Osteocyte (in vitro differentiated cells): Measurements from ENCODE around the gene ARF1. TPM values are rescaled to one million over a fixed set of nuclear protein-coding genes. Genes with fewer than 3 reads are reported as not detected.
A peak's percentile ranks its signal among the peaks of the same experiment; 100 is the strongest.

Experiments
- DNase-seq: peaks from one replicate; pipeline ENCODE4 v3.0.0; 2021; ENCODE audit warnings: mixed read lengths; ENCODE audit not compliant: unreplicated experiment; ENCODE audit errors: extremely low spot score
- H3K27ac Mint-ChIP-seq: one replicate; pipeline ENCODE4 v1.8.0; 2021; ENCODE audit warnings: mild to moderate bottlenecking, mixed read lengths; ENCODE audit not compliant: unreplicated experiment
- H3K27me3 Mint-ChIP-seq: one replicate; pipeline ENCODE4 v1.8.0; 2021; ENCODE audit warnings: mixed read lengths; ENCODE audit not compliant: unreplicated experiment
- H3K36me3 Mint-ChIP-seq: one replicate; pipeline ENCODE4 v1.8.0; 2021; ENCODE audit warnings: mixed read lengths; ENCODE audit not compliant: unreplicated experiment
- H3K4me1 Mint-ChIP-seq: one replicate; pipeline ENCODE4 v1.8.0; 2021; ENCODE audit warnings: mixed read lengths; ENCODE audit not compliant: unreplicated experiment
- H3K4me3 Mint-ChIP-seq: one replicate; pipeline ENCODE4 v1.8.0; 2021; ENCODE audit warnings: mild to moderate bottlenecking, moderate library complexity, mixed read lengths; ENCODE audit not compliant: unreplicated experiment
- H3K9me3 Mint-ChIP-seq: one replicate; pipeline ENCODE4 v1.8.0; 2021; ENCODE audit warnings: mixed read lengths; ENCODE audit not compliant: unreplicated experiment
- microRNA-seq: library from miRNA; unstranded; fragments of <30 nt; microRNA quantifications from one replicate; pipeline ENCODE4 v1.1.0, GENCODE V29; 2020; ENCODE audit not compliant: unreplicated experiment
- total RNA-seq: library from RNA; stranded (reverse); gene quantifications from 2 replicates; pipeline ENCODE4 v1.2.1, GENCODE V29; 2021
- TF ChIP-seq, protein P1 (sequence below): fragments of 200-600 bp; sonication (generic); IDR thresholded peaks from 2 replicates; pipeline ENCODE4 v1.5.0; 2021; ENCODE audit warnings: antibody characterized with exemption, mild to moderate bottlenecking, moderate library complexity

ARF1 gene
- total RNA-seq, 1 donor from 2014 or later = 305 TPM

DNA sequence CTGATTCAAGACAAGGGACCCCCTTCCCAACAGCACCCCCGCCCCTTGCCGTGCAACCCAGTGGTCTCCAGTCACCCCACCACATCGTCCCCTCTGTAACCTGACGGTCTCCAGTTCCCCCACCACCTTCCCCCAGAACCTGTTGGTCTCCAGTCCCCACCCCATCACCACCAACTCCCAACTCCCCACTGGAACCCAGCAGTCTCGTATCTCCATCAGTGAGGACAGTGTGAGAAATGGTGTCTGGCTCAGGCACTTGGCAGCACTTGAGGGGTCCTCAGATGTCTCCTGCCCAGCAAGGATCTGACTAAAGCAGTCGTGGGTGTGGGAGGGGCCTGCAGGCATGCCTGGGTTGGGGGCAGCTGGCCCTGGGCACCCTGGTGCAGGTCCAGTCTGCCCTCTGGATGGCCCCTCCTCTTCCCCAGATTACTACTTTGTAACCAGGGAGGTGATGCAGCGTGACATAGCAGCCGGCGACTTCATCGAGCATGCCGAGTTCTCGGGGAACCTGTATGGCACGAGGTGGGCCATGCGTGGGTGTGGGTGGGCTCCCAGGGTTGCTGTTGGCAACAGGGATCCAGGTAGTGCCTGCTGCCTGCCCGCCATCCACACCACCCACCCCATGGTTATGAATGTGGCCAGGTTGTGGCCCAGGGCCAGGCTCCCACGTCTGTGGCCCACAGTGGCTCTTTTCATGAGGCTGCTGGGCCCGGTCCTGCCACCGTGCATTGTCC is 64.1 kb downstream of the ARF1 start:
- peaks cover 28% of the 10 kb centered on the region for H3K4me1 Mint-ChIP-seq
- H3K27me3 Mint-ChIP-seq = no peaks in the 10 kb centered on the region
- H3K36me3 Mint-ChIP-seq = no peaks in the 10 kb centered on the region
- no peak for DNase-seq
- H3K27ac Mint-ChIP-seq = no peak overlapping the region
- no peaks in the 10 kb centered on the region for H3K9me3 Mint-ChIP-seq
- no peak overlapping the region for H3K4me3 Mint-ChIP-seq
- TF ChIP-seq, protein P1, sequence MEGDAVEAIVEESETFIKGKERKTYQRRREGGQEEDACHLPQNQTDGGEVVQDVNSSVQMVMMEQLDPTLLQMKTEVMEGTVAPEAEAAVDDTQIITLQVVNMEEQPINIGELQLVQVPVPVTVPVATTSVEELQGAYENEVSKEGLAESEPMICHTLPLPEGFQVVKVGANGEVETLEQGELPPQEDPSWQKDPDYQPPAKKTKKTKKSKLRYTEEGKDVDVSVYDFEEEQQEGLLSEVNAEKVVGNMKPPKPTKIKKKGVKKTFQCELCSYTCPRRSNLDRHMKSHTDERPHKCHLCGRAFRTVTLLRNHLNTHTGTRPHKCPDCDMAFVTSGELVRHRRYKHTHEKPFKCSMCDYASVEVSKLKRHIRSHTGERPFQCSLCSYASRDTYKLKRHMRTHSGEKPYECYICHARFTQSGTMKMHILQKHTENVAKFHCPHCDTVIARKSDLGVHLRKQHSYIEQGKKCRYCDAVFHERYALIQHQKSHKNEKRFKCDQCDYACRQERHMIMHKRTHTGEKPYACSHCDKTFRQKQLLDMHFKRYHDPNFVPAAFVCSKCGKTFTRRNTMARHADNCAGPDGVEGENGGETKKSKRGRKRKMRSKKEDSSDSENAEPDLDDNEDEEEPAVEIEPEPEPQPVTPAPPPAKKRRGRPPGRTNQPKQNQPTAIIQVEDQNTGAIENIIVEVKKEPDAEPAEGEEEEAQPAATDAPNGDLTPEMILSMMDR = no peak

DNA sequence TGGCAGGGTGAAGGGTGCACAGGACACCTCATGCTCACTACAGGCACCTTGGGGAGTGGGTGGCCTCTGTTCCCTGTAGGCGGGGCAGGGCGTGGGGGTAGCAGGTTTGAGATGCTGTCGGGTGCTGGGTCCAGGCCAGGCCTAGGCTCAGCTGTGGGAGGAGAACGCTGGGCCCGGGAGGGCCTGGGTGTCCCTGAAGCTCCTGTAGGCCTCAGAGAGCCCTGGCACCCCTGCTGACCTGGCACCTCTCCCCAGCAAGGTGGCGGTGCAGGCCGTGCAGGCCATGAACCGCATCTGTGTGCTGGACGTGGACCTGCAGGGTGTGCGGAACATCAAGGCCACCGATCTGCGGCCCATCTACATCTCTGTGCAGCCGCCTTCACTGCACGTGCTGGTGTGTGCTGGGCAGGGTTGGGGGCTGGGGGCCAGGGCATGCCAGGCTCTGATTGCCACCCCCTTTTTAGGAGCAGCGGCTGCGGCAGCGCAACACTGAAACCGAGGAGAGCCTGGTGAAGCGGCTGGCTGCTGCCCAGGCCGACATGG is 64.7 kb downstream of the ARF1 start:
- H3K4me3 Mint-ChIP-seq = no peak overlapping the region
- DNase-seq = peak; percentile 82
- no peaks in the 10 kb centered on the region for H3K27me3 Mint-ChIP-seq
- TF ChIP-seq, protein P1 = no peak
- peaks cover 21% of the 10 kb centered on the region for H3K4me1 Mint-ChIP-seq
- H3K36me3 Mint-ChIP-seq = no peaks in the 10 kb centered on the region
- H3K27ac Mint-ChIP-seq = no peak overlapping the region
- no peaks in the 10 kb centered on the region for H3K9me3 Mint-ChIP-seq

DNA sequence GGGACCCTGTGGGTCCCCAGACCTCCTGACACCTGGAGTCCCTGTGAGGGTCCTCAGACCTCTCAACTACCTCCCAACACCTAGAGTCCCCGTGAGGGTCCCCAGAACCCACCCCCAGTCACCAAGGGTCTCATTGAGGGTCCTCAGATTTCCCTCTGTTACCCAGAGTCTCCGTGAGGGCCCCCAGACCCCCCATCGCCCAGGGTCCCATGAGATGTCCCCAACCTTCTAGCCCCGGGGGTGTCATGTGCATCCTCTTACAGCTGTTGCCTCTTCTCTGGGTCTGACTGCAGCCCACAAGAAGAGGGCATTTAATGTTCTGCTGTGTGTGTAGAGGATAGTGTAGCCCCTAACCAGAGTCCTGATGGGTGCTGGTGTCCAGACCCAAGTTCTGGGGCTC is 65.3 kb downstream of the ARF1 start:
- TF ChIP-seq, protein P1 = no peak
- H3K4me1 Mint-ChIP-seq = peaks cover 16% of the 10 kb centered on the region
- DNase-seq = no peak
- H3K9me3 Mint-ChIP-seq = no peaks in the 10 kb centered on the region
- no peak overlapping the region for H3K4me3 Mint-ChIP-seq
- no peak overlapping the region for H3K27ac Mint-ChIP-seq
- H3K36me3 Mint-ChIP-seq = no peaks in the 10 kb centered on the region
- H3K27me3 Mint-ChIP-seq = no peaks in the 10 kb centered on the region

DNA sequence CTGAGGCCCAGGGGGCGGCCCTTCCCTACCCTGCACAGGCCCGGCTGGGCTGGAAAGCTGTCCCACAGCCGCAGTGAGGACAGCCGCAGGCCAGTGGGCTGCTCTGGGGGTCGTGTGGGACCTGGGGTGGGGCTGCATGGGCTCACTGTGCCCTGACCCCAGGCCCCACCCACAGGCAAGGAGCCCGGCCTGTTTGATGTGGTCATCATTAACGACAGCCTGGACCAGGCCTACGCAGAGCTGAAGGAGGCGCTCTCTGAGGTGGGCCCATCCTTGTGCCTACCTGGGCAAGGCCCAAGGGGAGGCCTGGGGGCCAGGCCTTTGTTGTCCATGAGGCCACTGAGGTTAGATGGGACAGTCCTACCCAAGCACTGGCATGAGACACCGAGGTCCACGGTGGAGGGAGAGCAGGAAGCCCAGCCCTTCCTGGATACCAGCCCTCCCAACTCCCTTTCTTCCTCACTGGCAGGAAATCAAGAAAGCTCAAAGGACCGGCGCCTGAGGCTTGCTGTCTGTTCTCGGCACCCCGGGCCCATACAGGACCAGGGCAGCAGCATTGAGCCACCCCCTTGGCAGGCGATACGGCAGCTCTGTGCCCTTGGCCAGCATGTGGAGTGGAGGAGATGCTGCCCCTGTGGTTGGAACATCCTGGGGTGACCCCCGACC is 65.8 kb downstream of the ARF1 start:
- no peak overlapping the region for H3K27ac Mint-ChIP-seq
- peaks cover 11% of the 10 kb centered on the region for H3K4me1 Mint-ChIP-seq
- no peak for DNase-seq
- no peaks in the 10 kb centered on the region for H3K36me3 Mint-ChIP-seq
- H3K9me3 Mint-ChIP-seq = no peaks in the 10 kb centered on the region
- H3K4me3 Mint-ChIP-seq = no peak overlapping the region
- TF ChIP-seq, protein P1 = no peak
- no peaks in the 10 kb centered on the region for H3K27me3 Mint-ChIP-seq

Small RNAs within 50 kb of the gene (microRNA-seq; reads per million reads assigned to microRNA genes)
- gene MIR3620 = not detected

Other genes starting within 250 kb of the ARF1 start
- gene WNT9A, start 134.8 kb upstream of the ARF1 start, total RNA-seq = 4.8 and 4.9 TPM in 2 replicates
- not detected in 2 replicates for gene WNT3A, start 75.7 kb upstream of the ARF1 start, total RNA-seq
- 13.0 and 13.6 TPM in 2 replicates for gene C1orf35, start 20.6 kb downstream of the ARF1 start, total RNA-seq
- 46.1 and 47.4 TPM in 2 replicates for gene MRPL55, start 26.6 kb downstream of the ARF1 start, total RNA-seq
- gene GUK1, start 57.6 kb downstream of the ARF1 start, total RNA-seq = 150 and 166 TPM in 2 replicates
- gene GJC2, start 67.2 kb downstream of the ARF1 start, total RNA-seq = 1.6 TPM in 2 replicates
- 8.1 TPM in 2 replicates for gene IBA57, start 83.1 kb downstream of the ARF1 start, total RNA-seq
- 15.2 and 16.1 TPM in 2 replicates for gene OBSCN, start 125.3 kb downstream of the ARF1 start, total RNA-seq